Keratinocyte (primary cell): ENCODE results near the gene KLRC4. TPM values are rescaled to one million over a fixed set of nuclear protein-coding genes. Genes with fewer than 3 reads are reported as not detected.

Source experiments
- DNase-seq: peaks from one replicate; pipeline ENCODE4 v3.0.0-alpha.2; 2011; ENCODE audit warnings: low read depth, missing footprints, low spot score
- FAIRE-seq: peaks from 2 replicates; lab custom pipeline; 2011; peaks lifted over from hg19 to GRCh38; lab: Jason Lieb, UNC
- H2AFZ ChIP-seq: 2 replicates; pipeline ENCODE4 v1.6.0; 2012; ENCODE audit warnings: low read length, control low read depth, inconsistent platforms; ENCODE audit not compliant: control insufficient read depth
- H3K27ac ChIP-seq: 2 replicates; pipeline ENCODE4 v1.5.1; 2011; ENCODE audit warnings: low read length; ENCODE audit not compliant: control insufficient read depth, insufficient read depth
- H3K27me3 ChIP-seq: 3 replicates; pipeline ENCODE4 v1.6.0; 2011; ENCODE audit warnings: low read length; ENCODE audit not compliant: control insufficient read depth, insufficient read depth; ENCODE audit errors: extremely low read depth
- H3K36me3 ChIP-seq, 2 experiments: 2 replicates in 1 of 2; 3 replicates in 1 of 2; pipeline ENCODE4 v1.5.1; 2011; ENCODE audit warnings: low read length in 2 of 2, mild to moderate bottlenecking in 1 of 2; ENCODE audit not compliant: control insufficient read depth in 2 of 2, insufficient read depth in 2 of 2; ENCODE audit errors: extremely low read depth in 1 of 2
- H3K4me1 ChIP-seq: 3 replicates; pipeline ENCODE4 v1.5.1; 2011; ENCODE audit warnings: low read length; ENCODE audit not compliant: control insufficient read depth, insufficient read depth; ENCODE audit errors: extremely low read depth
- H3K4me2 ChIP-seq: 3 replicates; pipeline ENCODE4 v1.6.0; 2011; ENCODE audit warnings: low read depth, low read length; ENCODE audit not compliant: control insufficient read depth, insufficient read depth; ENCODE audit errors: extremely low read depth
- H3K4me3 ChIP-seq, 3 experiments: fragments of 200-600 bp in 1 of 3; sonication (generic) in 1 of 3; 2 replicates in 2 of 3; 3 replicates in 1 of 3; pipeline ENCODE4 v1.5.1; 2011 to 2016; ENCODE audit warnings: low read length in 3 of 3, mild to moderate bottlenecking in 3 of 3, control low read depth in 2 of 3, inconsistent platforms in 1 of 3, low read depth in 1 of 3, mixed read lengths in 1 of 3, mixed run types in 1 of 3, moderate library complexity in 1 of 3; ENCODE audit not compliant: control insufficient read depth in 2 of 3, insufficient read depth in 2 of 3; ENCODE audit errors: extremely low read depth in 1 of 3
- H3K79me2 ChIP-seq: 2 replicates; pipeline ENCODE4 v1.6.0; 2012; ENCODE audit warnings: low read length; ENCODE audit not compliant: control insufficient read depth, insufficient read depth
- H3K9ac ChIP-seq: 3 replicates; pipeline ENCODE4 v1.6.0; 2011; ENCODE audit warnings: low read length; ENCODE audit not compliant: control insufficient read depth, insufficient read depth; ENCODE audit errors: extremely low read depth
- H3K9me1 ChIP-seq: 3 replicates; pipeline ENCODE4 v1.6.0; 2011; ENCODE audit warnings: low read length; ENCODE audit not compliant: control insufficient read depth, insufficient read depth; ENCODE audit errors: extremely low read depth
- H3K9me3 ChIP-seq: 2 replicates; pipeline ENCODE4 v1.5.1; 2012; ENCODE audit warnings: low read depth, low read length; ENCODE audit not compliant: control insufficient read depth
- H4K20me1 ChIP-seq: 3 replicates; pipeline ENCODE4 v1.6.0; 2011; ENCODE audit warnings: low read length; ENCODE audit not compliant: control insufficient read depth, insufficient read depth; ENCODE audit errors: extremely low read depth
- EZH2 ChIP-seq: IDR thresholded peaks from one replicate; pipeline ENCODE4 v1.6.1; 2012; ENCODE audit warnings: inconsistent platforms, mild to moderate bottlenecking, low read length, moderate library complexity
- dilution Hi-C: fragments of 300-500 bp; cut with MboI; formaldehyde crosslinking; loops from one replicate; pipeline ENCODE4 v1.7.0; 2020; ENCODE audit warnings: low sequenced_read_pairs; ENCODE audit not compliant: extremely low pct_ligation_motif_present
- polyA plus RNA-seq, 5 experiments: library from polyadenylated mRNA; depleted of rRNA in 3 of 5; stranded (reverse) in 3 of 5; stranded (forward) in 1 of 5; unstranded in 1 of 5; fragments of >200 nt; gene quantifications; 1 replicate in 1 of 5; 2 replicates in 3 of 5; 3 replicates in 1 of 5; pipeline versions ENCODE4 v1.2.1 to v1.2.3, GENCODE V29; 2011 to 2012; ENCODE audit warnings: missing spikeins in 2 of 5, low read depth in 1 of 5, low replicate concordance in 1 of 5
- TF ChIP-seq, protein P1 (sequence below), 3 experiments: IDR thresholded peaks in 1 of 3; conservative IDR thresholded peaks in 1 of 3; optimal IDR thresholded peaks in 1 of 3; 2 replicates in 2 of 3; 3 replicates in 1 of 3; pipeline versions ENCODE3 to v1.5.1; 2011; ENCODE audit warnings: low read length in 3 of 3, mild to moderate bottlenecking in 3 of 3, moderate library complexity in 2 of 3, control low read depth in 1 of 3, inconsistent platforms in 1 of 3; ENCODE audit not compliant: insufficient read depth in 2 of 3; ENCODE audit errors: extremely low read depth in 1 of 3

Gene KLRC4
- polyA plus RNA-seq, 1 donor (not counting 4 experiments of a cell fraction or from before 2014, with no cell fraction given) = not detected

DNA sequence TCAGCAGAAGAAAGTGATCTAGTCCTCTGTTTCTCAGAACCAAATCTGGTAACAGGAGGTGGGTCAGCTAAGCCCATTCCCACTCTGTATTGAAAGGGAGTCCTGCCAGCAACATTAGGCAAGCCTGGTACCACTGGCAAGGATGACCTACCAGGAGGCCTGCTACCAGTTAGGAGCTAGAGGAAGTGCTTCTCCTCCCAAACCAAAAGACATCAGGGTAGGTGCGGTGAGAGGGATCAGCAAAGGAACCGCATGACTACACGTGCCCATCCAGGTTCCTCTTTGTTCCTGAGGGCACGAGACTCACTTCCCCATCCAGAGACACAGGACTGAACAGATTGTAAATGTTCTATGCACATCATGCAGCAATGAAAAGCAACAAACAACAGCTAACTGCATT lies 2.8 kb downstream of the KLRC4 start:
- Histone ChIP-seq H3K4me1 (peaks cover 4% of the 10 kb centered on the region), H3K4me3 (no peak overlapping the region), H3K9ac (no peak overlapping the region), H3K27ac (no peak overlapping the region), H3K27me3 (no peaks in the 10 kb centered on the region), H3K79me2 (no peaks in the 10 kb centered on the region), H3K9me3 (no peaks in the 10 kb centered on the region), H3K36me3 (no peaks in the 10 kb centered on the region), H2AFZ (peak overlapping the region; percentile 51), H4K20me1 (no peaks in the 10 kb centered on the region), H3K9me1 (no peaks in the 10 kb centered on the region), H3K4me2 (no peak overlapping the region)
- TF ChIP-seq EZH2 = no peak
- FAIRE-seq (peak; percentile 29), DNase-seq (no peak)
- dilution Hi-C loops = no loop called here

DNA sequence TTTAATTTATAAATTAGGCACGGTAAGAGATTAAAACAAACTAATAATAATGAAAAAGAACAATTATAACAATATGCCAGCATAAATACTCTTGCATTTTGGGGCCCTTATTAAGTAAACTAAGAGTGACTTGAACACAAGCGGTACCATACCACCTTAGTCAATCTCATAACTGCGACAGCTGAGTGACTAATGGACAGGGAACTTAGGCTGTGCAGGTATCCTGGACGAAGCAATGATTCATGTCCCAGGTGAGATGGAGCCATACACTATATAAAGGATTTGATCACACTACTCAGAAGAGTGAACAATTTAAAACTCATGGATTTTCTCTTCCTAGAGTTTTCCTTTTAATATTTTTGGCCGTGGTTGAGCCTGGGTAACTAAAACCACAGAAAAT lies 4.3 kb downstream of the KLRC4 start:
- H3K4me1 ChIP-seq = peaks cover 4% of the 10 kb centered on the region
- no peaks in the 10 kb centered on the region for H3K36me3 ChIP-seq
- peak; percentile 19 for DNase-seq
- no peak overlapping the region for H2AFZ ChIP-seq
- peak; percentile 17 for FAIRE-seq
- TF ChIP-seq, protein P1, sequence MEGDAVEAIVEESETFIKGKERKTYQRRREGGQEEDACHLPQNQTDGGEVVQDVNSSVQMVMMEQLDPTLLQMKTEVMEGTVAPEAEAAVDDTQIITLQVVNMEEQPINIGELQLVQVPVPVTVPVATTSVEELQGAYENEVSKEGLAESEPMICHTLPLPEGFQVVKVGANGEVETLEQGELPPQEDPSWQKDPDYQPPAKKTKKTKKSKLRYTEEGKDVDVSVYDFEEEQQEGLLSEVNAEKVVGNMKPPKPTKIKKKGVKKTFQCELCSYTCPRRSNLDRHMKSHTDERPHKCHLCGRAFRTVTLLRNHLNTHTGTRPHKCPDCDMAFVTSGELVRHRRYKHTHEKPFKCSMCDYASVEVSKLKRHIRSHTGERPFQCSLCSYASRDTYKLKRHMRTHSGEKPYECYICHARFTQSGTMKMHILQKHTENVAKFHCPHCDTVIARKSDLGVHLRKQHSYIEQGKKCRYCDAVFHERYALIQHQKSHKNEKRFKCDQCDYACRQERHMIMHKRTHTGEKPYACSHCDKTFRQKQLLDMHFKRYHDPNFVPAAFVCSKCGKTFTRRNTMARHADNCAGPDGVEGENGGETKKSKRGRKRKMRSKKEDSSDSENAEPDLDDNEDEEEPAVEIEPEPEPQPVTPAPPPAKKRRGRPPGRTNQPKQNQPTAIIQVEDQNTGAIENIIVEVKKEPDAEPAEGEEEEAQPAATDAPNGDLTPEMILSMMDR (optimal IDR thresholded peaks at IDR 0.05 in 1 of 3, IDR thresholded peaks at IDR 0.05 in 1 of 3, conservative IDR thresholded peaks at IDR 0.05 in 1 of 3; ENCODE audit: extremely low read depth in 1 of 3, insufficient read depth in 2 of 3, low read length in 3 of 3) = no peak
- no peak for TF ChIP-seq EZH2
- H4K20me1 ChIP-seq = no peaks in the 10 kb centered on the region
- H3K79me2 ChIP-seq = no peaks in the 10 kb centered on the region
- H3K9me1 ChIP-seq = no peaks in the 10 kb centered on the region
- dilution Hi-C loops = no loop called here
- no peaks in the 10 kb centered on the region for H3K27me3 ChIP-seq
- H3K27ac ChIP-seq = no peak overlapping the region
- no peak overlapping the region for H3K4me2 ChIP-seq
- H3K9me3 ChIP-seq = no peaks in the 10 kb centered on the region
- no peak overlapping the region for H3K4me3 ChIP-seq
- no peak overlapping the region for H3K9ac ChIP-seq

DNA sequence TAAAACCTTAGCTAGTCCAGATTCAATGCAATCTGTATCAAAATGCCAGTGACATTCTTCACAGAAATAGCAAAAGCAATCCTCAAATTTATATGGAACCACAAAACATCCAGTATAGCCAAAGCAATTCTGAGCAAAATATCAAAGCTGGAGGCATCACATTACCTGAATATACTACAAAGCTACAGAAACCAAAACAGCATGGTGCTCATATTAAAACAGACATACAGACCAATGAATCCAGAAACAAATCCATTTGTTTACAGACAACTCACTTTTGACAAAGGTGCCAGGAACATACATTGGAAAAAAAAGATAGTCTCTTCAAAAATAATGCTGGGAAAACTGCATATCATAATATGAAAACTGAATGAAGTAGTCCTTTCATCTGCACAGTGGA lies 4.8 kb downstream of the KLRC4 start:
- no peaks in the 10 kb centered on the region for H3K36me3 ChIP-seq
- TF ChIP-seq EZH2 = no peak
- TF ChIP-seq, protein P1 (optimal IDR thresholded peaks at IDR 0.05 in 1 of 3, IDR thresholded peaks at IDR 0.05 in 1 of 3, conservative IDR thresholded peaks at IDR 0.05 in 1 of 3; ENCODE audit: extremely low read depth in 1 of 3, insufficient read depth in 2 of 3, low read length in 3 of 3) = no peak
- no peaks in the 10 kb centered on the region for H3K9me1 ChIP-seq
- FAIRE-seq (no peak), DNase-seq (no peak)
- H2AFZ ChIP-seq = no peak overlapping the region
- no peaks in the 10 kb centered on the region for H4K20me1 ChIP-seq
- no peaks in the 10 kb centered on the region for H3K79me2 ChIP-seq
- H3K4me3 ChIP-seq = no peak overlapping the region
- H3K27ac ChIP-seq = no peak overlapping the region
- H3K27me3 ChIP-seq = no peaks in the 10 kb centered on the region
- no peak overlapping the region for H3K4me2 ChIP-seq
- H3K9me3 ChIP-seq = no peaks in the 10 kb centered on the region
- dilution Hi-C loops = no loop called here
- H3K9ac ChIP-seq = no peak overlapping the region
- peaks cover 4% of the 10 kb centered on the region for H3K4me1 ChIP-seq
